Medulla oblongata (tissue), 1 donor: ENCODE results near the gene SSC5D.

Experiments
- DNase-seq: peaks from one replicate; pipeline ENCODE4 v3.0.0-alpha.2; 2015; ENCODE audit errors: extremely low spot score

Gene SSC5D

DNA sequence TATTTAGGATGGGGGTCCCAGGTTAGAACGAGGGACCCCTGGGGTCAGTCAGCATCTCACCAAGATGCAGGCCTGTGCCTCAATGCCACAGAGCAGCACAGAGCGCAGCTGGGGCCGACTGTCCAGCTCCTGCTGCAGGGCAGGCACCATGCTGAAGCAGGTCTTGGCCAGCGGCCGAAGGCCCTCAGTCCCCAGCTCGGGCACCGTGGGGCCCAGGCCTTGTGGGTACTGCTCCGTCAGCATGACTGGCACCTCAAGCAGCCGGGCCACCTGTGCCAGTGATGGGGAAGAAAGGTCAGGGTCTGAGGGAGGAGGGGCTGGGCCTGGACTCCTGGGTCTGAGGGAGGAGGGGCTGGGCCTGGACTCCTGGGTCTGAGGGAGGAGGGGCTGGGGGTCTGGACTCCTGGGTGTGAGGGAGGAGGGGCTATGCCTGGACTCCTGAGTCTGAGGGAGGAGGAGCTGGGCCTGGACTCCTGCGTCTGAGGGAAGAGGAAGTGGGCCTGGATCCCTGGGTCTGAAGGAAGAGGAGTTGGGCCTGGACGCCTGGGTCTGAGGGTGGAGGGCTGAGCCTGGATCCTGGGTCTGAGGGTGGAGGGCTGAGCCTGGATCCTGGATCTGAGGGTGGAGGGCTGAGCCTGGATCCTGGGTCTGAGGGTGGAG is 32.5 kb upstream of the SSC5D start:
- no peak for DNase-seq

DNA sequence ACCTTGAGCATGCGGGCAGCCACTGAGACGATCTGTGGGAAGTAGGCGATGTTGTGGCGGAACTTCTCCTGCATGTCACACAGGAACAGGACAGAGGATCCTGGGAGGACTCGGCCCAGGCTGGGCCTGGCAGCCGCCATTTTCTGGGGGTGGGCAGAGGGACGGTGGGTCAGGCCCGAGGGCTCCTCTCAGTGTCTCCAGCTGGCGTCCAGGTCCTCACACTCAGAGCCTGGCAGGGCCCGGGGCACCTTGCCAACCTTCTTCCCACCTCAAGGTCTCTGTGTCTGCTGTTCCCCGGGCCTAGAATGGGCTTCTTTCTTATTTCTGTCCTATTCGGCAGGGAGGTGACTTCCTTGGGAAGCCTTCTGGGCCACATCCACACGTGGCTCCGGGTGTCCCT is 31.9 kb upstream of the SSC5D start:
- DNase-seq: no peak

GRCh38 chr19:55457683-55458457 is 30.4 kb upstream of the SSC5D start:
- DNase-seq: no peak

- DNase-seq: no peak
Observed at GRCh38 chr19:55459551-55459949, 28.7 kb upstream of the SSC5D start.

DNA sequence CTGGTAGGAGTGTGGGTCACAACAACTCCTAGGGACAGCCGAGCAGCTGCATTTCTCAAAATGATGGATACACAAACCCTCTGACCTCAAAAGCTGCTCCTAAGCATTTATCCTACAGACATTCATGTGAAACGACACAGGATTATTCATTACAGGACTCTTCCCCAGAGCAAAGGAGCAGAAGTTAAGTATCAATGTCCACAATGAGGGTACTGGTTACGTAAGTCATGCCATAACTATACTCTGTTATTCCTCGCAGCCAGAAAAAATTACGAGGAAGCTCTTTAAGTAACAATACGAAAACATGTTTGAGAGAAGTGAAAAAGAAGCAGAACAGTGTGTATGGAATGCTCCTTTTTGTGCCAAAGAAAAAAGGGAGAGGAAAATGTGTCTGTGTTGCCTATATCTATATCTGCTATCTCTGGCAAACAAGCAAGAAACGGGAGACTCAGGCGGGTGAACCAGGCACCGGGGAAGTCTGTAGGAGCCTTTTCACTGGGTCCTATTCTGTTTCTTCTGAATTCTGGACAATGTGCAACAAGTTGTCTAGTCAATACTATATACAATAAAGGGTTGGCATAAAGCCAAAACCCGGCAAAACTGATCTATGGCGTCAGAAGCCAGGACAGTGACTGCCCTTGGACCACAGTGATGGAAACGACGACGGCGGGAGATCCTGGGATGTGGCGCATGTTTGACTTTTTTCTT is 28.1 kb upstream of the SSC5D start:
- DNase-seq: no peak

GRCh38 chr19:55460670-55461258 is 27.5 kb upstream of the SSC5D start:
- DNase-seq: peak; percentile 54

- DNase-seq: peak; percentile 100
Observed at GRCh38 chr19:55461259-55461973, 26.8 kb upstream of the SSC5D start, which contains the start of gene ISOC2. ISOC2 (minus strand) TSS chr19:55461642; CDS start chr19:55456486, 5,156 bp downstream.

DNA sequence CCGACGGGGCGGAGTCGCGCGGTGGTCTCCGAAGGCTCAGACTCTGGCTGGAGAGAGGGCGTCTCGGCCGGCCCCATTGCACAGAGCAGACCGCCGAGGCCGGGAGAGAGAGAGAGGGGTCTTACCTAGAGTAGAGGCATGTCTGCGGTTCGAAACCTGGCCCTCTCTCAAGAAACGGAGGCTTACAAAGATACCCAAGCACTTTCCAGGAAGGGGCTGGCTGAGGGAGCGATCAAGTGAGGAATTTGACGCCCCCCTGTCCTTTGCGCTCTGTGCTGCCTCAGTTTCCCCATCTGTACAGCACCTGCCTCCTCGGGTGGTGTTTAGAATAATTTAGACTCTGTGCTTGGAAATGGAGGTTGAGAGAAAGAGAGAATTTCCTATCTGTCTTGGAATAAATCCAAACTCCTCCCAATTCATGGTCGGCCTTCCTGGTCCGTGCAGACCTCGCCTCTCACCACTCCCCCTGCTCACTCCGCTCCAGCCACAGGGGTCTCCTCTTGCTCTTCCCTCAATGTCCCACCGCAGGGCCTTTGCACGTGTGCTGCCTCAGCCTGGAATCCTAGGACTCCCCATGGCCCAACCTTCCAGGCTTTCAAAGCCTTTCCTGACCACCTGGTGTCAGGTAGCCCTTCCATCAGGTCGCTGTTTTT is 26.1 kb upstream of the SSC5D start:
- DNase-seq: no peak

GRCh38 chr19:55462722-55463121 is 25.5 kb upstream of the SSC5D start:
- no peak for DNase-seq

DNA sequence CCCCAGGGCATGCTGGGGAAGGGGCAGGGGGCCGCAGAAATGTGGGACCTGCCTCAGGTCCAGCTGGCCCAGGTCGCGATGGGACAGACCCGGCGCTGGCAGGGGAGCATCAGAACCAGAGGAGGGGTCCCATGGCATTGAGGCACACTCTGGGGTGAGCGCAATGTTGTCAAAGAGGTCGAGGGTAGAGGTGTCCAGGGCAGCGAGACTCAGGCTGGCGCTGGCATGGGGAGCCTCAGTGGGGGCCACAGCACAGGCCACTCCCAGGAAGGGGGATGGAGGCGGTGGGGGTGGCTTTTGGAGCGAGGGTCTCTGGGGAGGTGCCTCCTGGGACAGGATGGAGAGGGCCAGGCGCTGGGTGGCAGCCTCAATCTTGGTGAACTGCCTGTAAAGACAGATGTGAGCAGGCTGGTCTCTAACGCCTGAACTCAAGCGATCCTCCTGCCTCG is 24.6 kb upstream of the SSC5D start:
- DNase-seq: no peak

DNA sequence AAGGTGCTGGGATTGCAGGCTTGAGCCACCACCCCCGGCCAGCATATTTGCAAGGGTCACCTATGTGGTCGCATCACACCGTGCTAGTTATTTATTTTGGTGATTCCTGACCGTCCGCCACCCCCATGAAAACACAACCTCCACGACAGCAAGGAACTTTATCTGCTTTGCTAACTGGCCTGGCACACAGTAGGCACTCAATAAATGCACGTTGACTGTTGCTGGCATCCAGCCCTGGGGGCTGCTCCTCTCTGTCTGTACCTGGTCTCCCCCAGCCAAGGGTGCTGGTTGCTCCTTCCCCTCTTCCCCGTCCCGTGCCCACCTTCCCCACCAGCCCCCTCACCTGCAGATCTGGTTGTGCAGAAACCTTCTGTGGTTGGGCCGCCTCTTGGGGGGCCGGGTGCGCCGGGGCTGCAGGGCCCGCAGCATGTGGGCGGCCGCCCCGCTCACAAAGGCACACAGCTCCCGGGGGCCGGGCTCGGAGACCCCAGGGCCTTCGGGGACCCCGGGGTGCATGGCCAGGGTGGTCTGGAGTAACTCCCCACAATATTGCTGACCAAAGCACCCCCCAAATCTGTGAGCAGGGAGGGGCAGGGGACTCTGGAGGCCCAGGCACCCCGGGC is 24.1 kb upstream of the SSC5D start:
- DNase-seq: no peak

DNA sequence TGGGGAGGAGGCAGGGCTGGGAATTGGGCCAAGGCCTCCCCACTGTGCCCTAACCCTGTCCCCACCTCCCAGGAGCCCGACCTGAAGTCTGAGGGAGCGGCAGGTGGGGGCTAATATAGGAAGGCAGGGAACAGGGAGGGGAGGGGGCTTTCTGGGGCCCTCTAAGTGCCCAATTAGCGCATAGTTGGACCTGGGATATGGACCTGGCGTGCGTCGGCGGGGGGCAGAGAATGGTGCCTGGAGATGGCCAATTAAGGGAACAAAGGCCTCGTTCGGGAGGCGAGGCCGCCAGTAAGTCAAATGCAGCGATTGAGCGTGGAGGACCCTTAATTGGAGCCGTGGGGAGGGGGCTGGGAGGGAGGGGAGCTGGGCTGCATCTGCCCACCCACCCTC is 23.6 kb upstream of the SSC5D start, which contains the start of gene C19orf85:
Gene C19orf85 (minus strand): TSS at position 90 of the 393 bp plus-strand sequence. CDS start 197 bp downstream, outside the sequence.
- DNase-seq: no peak

- no peak for DNase-seq
Observed at GRCh38 chr19:55465460-55466240, 22.6 kb upstream of the SSC5D start.

GRCh38 chr19:55466241-55466614 is 22.0 kb upstream of the SSC5D start:
- no peak for DNase-seq

- DNase-seq: peak; percentile 57
Observed at GRCh38 chr19:55467236-55468053, 20.8 kb upstream of the SSC5D start.

GRCh38 chr19:55468054-55468393 is 20.2 kb upstream of the SSC5D start:
- no peak for DNase-seq

- DNase-seq: no peak
Observed at GRCh38 chr19:55471266-55471665, 17.0 kb upstream of the SSC5D start.

- DNase-seq: no peak
Observed at GRCh38 chr19:55472463-55472862, 15.8 kb upstream of the SSC5D start.
